Cerebellar nuclear complex (tissue), 1 donor: ENCODE results near the gene SCN2B.

Source experiments
- DNase-seq, 2 experiments: peaks; one replicate each; lab custom pipeline; 2025; lab: John Stamatoyannopoulos, UW

Gene SCN2B

DNA sequence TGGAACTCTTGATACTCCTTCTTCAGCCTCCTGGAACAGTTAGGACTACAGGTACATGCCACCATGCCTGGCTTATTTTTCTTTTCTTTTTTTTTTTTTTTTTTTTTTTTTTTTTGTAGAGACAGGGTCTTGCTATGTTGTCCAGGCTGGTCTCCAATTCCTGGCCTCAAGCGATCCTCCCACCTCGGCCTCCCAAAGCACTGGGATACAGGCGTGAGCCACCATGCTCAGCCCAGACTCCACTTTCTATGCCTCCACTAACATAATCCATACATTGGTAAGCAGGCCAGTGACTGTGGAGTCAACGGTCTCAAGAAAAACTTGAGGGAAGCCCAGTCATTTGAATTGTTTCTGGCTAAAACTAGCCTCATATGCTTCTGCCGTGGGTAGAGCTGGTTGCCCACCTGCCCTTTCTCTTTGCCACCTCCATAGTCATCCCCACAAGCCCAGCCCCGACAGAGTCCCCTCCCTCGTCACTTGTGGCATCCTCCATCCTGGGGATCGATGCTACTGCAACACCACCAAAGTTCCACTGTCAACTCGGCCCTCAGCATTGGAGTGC is 2.4 kb downstream of the SCN2B start:
- no peak for DNase-seq

DNA sequence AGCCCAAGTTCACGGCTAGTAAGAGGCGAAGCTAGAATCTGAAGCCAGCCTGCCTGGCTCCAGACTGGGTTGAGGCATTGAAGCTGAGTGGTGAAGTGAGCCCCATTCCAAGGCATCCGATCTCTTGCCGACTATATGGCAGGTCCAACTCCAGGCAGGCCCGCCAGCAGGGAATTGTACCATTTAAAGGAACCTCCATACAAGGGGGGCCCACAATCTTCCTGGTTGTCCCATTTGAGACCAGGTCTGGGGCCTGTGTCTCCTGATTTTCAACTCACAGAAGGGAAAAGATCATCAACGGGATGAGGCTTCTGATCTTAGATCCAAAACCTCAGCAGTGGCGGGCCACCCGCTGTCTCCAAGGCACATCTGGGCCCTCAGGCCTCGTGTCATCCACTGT is 4.1 kb downstream of the SCN2B start:
- no peak for DNase-seq

DNA sequence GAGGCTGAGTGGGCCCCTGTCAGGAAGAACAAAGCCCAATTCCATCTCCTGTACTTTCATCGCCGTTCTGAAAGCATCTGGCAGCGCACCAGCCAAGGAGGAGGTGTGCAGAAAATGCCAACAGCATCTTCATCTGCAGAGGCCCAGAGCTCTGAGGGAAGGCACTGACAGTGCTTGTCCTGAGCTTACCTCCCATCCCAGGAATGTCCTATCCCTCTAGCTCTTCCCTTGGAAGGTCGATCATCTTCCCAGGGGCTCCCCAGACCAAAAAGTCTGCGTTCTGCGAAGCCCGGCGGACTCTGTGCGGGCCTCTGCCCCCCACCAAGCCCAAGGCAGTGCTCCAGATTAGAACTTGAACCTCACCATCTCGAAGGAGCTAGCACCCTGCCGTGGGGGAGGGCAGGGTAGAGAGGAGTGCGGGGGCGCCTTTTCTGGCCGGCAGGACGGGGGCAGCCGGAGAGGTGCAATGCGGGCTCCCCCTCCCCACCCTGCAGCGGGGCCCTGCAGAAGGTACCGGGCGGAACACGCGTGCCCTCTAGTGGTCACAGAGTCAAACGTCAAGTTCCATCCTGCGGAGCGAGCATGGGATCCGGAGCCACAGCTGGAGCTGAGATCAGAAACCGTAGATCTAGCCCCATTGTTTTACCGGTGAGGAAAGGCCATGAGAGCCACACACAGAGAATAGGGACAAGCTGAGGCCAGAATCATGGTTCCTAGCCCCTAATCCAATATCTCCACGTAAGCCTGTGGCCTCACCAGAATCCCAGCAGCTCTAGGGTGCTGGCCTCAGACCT is 5.0 kb downstream of the SCN2B start:
- DNase-seq = peak in 1 of 2 experiments; percentile 40

DNA sequence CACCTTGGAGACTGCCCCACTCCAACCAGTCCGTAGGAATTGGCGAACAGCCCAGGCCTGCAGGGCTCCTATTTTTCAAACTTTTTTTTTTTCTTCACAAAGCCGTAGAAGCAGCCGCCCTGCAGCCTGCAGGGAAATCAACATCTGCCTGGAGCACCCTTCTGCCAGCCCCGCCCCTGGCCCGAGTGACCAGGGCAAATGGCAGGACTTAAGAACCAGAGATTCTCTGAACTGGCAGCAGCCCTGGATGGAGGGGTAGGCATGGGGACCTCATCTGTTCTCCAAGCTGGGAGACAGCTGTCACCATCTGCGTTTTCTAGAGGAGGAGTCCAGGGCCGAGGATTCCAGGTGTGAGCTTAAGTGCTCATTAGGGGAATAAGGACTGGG is 5.6 kb downstream of the SCN2B start:
- no peak for DNase-seq

DNA sequence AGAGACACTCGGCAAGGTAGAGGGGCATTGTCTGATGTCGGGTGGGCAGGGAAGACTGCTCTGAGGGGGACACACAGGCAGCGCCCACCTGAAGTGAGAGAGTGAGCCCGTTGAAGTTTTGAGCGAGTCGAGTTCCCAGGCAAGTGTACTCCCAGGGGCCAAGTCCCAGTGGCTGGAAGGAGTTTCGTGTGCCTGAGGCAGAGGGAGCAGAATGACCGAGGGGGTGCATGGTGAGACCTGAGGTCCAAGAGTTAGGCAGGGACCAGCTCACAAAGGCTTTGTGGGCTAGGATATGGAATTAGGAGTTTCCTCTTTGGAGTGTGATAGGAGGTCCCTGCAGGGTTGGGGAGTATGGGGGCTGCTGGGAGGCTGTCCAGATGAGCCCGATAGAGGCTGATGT is 6.2 kb downstream of the SCN2B start:
- DNase-seq = no peak

DNA sequence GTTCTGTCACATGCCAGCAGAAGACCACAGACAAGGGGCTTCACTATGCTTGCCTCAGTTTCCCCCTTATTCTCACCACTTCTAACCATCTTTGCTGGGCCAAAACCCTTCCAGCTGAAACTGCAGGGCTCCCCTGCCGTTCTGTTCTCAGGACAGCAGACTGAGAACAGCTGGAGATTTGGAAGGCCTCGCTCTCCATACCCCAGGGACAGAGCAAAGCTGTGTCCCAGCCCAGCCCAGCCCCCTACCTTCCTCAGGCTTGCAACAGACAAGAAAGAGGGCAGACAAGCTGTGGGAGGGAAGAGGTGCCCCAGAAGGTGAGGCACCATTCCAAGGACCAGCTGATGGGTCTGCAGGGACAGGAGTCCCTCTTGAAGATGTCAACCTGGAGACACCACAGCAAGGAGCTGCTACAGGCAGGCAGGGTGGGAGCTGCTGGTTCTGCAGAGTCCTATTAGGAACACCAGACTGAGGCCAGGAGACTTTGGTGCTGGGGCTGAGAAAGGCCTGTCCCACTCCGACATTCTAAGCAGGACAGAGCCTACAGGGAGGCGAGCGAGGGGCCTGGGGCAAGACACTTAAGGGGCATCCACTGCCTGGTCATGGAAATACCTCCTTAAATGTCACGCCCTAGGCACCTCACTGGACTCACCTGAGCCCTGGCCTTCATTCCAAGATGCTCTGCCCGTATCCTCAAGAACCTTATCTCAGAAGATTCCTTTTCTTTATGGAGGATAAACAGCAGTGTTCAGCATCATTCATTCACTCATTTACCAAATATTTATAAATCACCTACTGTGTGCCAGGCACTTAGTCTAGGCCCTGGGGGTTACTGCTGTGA is 6.9 kb downstream of the SCN2B start:
- DNase-seq = no peak

DNA sequence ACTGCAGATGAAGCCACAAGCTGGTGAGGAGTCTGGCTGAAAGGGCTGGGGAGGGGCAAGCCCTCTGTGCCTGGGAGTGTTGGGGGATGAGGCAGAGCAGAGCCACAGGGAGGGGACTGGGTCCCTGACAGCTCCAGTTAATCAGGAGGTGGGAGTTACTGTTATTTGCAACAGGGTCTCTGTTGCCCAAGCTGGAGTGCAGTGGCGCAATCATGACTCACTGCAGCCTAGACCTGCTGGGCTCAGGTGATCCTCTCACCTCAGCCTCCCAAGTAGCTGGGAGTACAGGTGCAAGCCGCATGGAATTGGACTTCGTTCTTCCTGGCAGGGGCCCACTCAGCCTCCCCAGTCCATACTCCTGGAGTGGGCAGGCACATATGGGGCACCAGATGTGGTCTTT is 7.7 kb downstream of the SCN2B start:
- no peak for DNase-seq

DNA sequence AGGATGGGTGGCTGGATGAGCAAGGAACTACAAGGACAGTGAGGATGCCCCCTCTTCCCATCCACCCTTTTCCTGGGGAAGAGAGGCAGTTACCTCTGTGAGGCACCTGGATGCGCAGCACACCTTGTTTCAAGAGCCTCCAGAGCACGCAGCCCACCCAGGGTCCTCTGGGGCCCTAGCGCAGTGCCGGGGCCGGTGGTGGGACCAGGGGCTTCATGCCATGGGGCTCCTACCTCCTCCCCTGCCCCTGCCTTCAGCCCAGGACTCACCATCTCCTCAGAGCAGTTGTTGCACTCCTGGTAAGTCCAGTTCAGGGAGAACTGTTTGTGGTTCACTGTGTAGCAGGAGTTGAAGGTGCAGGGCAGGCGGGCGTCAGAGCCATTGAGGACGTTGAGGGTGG is 8.1 kb downstream of the SCN2B start:
- DNase-seq = no peak

DNA sequence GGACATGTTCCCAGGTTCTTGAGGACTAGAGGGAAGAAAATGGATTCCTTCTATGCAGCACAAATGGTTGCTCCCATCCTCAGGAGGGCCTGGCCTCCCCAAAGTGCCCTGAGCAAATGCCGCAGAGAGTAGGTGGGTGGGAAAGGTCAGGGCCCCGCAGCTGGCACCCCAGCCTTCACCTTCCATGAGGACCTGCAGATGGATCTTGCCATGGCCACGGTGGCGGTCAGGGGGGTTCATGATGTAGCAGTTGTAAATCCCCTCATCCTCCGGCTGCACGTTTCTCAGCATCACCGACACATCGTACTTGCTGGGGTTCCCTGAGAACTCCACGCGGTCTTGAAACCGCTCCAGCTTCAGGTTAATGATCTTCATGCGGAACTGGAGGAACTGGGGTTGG is 8.5 kb downstream of the SCN2B start:
- DNase-seq = no peak

DNA sequence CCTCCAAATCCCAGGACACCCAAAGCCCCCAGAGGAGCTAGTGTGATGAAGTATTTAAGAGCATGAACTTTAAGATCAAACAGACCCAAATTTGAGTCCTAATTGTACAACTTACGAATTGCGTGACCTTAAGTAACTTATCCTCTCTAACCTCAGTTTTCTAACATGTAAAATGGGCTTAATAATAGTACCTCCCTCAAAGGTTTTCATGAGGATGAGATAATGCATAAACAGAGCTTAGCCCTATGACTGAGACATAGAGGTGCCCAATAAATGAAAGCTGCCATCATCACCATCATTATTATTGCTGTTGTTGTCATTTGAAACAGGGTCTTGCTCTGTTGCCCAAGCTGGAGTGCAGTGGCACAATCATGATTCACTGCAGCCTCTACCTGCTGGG is 9.2 kb downstream of the SCN2B start:
- DNase-seq = no peak

DNA sequence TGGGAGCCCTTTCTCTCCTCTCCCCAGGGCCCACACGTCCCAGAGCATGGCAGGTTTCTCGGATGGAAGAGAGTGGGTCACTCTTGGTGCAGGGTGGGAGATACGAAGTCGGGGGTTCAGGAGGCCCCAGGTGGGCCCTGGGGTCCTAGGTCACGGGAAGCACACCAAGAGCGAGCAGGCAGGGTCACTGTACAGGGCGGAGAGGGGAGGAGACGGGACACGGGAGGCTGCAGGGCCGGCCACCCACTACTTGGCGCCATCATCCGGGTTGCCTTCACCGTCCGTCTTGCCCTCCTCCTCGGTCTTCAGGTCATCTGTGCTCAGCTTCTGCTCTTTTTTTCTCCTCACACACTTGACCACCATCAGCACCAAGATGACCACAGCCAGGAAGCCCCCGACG is 9.8 kb downstream of the SCN2B start:
- DNase-seq = no peak

DNA sequence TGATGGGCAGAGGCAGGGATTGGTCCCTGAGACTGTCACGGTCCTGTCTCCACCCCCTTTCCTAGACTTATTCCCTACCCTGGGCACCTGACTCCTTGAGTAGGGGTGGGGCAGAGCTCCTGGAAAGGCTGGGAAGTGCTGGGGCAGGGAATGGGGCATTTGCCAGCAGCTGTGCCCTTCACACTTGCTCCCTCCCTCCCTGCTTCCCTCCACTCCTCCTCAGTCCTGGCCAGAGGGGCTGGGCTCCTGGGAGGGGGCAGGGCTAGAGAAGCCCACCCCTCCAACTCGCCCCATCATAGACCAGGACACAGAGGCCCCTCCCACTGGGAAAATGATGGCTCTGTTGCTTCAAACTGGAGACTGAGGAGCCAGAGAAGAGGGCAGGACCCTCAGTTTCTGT is 11.6 kb downstream of the SCN2B start:
- DNase-seq = no peak

DNA sequence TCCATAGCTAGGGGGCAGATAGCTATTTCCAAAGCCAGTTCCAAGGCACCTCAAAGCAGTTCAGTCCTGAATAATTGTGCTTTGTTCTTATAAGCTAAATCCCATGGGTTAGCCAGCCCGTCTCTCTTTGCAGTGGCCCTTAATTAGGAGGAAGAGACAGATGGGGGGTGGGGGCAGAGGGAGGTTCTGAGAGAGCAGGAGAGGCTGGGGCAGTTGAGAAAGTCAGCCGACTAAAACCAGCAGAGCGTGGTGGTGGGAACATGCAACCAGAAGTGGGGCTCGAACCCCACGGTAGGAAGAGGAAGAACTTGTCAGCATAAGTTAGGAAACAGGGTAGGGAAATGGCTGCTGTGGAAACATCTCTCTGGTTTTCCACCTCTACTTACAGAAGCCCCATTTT is 12.9 kb downstream of the SCN2B start:
- no peak for DNase-seq

DNA sequence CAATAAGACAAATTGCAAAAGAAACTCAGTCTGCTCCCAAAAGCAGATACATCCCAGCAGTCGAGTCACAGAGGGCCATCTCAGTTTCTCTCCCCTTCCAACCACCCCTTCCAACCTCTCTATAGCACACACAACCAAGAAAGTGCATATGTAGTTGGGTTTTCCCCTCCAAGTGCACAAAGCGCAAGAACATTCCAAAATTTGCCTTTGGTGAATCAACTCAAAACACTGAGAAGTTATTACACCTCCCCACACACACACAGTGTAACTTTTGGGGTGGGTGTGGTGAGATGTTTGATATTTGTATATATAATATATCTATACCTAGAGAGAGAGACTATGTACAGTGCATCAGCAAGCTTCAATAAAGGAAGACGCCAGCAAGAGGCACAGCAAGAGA is 13.6 kb downstream of the SCN2B start:
- no peak for DNase-seq

DNA sequence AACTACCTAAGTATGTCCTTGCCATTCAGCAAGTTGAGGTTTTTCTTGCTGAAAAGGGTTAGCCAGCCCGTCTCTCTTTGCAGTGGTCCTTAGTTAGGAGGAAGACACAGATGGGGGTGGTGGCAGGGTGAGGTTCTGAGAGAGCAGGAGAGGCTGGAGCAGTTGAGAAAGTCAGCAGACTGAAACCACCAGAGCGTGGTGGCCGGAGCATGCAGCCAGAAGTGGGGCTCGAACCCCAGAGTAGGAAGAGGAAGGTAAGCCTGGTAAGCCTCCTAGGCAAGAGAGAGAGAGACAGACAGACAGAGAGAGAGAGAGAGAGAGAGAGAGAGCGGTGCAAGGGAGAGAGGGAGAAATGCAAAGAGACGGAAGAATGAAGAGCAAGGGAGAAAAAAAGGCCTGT is 14.7 kb downstream of the SCN2B start:
- no peak for DNase-seq

DNA sequence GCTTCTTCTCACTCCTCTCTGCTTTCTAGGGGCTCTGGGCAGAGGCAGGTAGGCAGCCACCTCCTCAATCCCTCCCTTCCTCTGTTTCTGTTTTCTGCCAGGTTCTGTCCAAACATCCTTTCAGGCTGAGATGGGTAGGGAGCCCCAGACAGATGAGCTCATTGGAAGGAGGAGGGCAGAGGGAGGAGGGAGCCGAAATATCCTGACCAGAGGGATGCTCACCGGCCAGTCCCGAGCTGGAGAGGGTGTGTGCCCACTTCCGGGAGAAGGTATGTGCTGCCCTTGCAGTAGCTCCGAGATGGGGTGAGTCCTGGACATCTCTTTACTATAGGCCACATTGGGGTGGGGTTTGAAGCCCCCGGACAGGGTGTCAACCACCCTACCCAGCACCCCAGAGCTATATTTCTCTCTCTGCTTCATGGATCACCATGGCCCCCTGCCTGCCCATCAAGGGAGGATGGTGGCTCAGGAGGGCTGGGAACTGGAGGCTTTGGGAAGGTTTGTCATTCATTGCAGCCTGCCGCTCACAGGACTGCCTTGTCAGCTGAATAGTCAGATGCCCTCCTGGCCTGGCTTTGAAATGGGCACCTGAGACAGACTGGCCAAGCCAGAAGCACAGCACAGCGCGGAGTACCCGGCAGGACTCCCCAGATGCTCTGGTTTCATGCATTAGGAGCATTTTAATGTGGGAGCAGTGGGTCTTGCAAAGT is 19.1 kb downstream of the SCN2B start:
- DNase-seq = no peak

DNA sequence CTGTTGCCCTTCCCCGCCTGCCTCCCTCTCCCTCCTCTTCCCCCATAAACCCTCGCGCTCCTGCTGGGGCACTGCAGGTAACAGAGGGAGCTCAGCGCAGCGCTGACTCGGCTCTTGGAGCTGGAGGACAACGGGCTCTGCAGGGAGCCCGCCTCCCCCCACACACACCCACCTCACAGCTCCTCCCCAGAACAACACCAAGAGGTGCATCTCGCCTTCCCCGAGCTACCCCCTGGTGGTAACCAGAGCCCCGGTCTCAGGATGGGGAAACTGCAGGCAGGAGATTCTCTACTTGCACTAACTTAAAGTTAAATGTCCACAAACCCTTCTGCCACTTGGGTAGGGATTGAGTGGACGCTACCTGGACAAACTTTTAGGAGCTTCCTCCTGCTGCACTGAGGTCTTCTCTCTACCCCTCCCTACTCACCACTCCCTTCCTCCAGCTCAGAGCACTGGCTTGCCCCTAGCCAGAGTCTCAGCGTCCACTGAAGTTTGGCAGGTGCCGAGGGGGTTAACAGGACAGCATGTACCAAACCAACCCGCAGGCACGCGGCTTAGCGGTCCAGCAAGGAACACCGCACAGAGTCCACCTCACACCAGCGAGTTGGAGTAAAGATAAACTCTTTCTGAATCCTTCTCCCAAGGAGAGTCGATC is 19.8 kb downstream of the SCN2B start:
- DNase-seq = no peak

DNA sequence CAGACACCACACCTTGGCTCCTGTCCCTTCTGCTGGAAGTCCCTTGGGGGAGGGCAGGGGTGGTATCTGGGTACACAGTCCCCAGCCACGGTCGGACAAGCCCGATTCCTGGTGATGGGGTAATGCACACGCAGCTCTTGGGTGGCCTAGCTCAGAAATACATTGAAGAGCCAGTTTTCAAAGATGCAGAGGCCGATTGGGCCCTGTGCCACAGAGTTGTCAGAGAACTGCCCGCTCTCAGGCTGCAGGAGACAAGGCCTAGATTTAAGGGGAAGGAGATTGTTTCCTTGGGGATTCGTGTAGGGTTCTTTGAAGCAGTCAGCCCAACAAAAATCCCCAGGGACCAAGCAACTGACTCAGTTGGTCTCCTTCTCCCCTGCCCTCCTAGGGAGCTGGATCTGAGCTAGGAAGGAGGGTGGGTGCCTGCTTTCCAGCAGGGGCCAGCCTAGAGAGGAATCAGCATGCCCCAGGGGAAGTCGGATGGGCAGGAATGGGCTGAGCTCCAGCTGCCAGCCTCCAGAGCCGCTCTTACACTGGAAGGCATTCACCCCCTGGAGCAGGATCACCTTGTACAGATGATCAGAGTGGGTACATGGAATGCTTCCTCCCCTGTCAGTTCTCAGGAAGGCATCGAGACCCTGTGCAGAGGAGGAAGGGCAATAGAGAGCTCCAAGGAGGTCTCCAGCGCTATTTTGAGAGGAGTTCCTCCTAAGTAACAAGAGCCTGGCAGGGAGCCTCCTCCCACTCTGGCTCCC is 20.5 kb downstream of the SCN2B start:
- DNase-seq = no peak

DNA sequence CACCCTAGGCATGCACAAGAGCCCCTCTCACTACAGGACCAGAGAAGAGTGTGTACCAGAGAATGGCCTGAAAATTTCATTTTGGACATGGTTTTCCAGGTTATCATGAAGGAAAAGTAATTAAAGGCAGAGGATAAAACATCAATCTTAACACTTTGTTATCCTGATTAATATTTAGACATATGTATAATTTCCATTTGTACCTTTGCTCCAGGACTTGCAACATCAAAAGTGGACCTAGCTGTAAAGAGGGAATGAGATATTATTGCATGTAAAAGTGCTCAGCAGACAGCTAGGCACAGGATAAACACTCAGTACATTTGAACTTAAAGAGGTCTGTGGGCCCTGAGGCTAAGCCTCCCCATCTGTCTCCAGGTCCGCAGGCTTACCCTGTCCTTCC is 21.8 kb downstream of the SCN2B start:
- no peak for DNase-seq

DNA sequence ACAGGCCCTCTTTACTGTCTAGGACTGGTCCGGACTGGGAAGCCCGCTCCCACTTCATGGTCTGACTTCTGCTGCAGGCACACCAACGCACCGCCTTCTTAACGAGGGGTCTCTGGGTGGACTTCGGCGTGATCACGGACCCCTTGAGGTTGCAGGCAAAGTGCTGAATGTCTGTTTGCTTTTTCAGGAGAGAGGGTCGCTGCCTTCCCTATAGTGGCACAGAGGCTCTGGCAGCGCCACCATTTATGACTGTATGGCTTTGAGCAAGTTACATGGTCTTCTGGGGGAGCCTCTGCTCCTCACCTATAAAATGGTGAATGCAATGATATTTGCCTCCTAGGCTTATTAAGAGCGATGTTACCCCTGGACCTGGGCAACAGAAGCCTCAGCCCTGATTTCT is 22.5 kb downstream of the SCN2B start:
- DNase-seq = no peak

DNA sequence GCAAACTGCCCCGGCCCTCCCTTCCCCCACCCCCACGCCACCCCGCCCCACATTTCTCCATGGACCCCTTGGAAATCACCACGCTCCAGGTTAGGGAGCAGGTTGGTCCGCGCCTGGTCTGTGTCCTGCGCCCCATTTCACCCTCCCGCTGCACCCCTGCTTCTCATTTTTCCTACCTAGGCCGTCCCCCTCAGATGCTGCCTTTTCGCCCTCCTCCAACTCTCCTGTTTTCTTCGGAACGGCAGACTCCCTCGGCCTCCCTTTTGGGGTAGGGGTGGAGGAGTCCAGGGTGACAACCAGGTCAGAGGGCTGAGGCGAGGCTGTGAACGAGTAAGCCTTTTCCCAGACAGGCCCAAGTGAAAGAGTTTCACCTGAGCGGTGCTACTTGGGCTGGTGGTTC is 22.9 kb downstream of the SCN2B start:
- DNase-seq = no peak
